GM12865 (cell line): ENCODE measurements around the gene FRZB.

Experiments
- DNase-seq: peaks from one replicate; pipeline ENCODE4 v3.0.0; 2010; ENCODE audit warnings: low read depth
- H3K4me3 ChIP-seq: 2 replicates; pipeline ENCODE4 v1.5.1; 2011; ENCODE audit warnings: mild to moderate bottlenecking, low read depth, low read length, control low read depth
- CTCF ChIP-seq: IDR thresholded peaks from 2 replicates; pipeline ENCODE4 v1.5.1; 2011; ENCODE audit warnings: low read length, control low read depth, low read depth, inconsistent platforms; ENCODE audit not compliant: insufficient read depth; ENCODE audit errors: missing control alignments

The FRZB gene

GRCh38 chr2:182814380-182814779 lies 52.1 kb downstream of the FRZB start:
- no peak for TF ChIP-seq CTCF
- no peak overlapping the region for H3K4me3 ChIP-seq
- DNase-seq, result no peak

- H3K4me3 ChIP-seq, result no peak overlapping the region
- no peak for TF ChIP-seq CTCF
- no peak for DNase-seq
Observed at GRCh38 chr2:182810087-182810486, 56.4 kb downstream of the FRZB start.

GRCh38 chr2:182807319-182807718 lies 59.1 kb downstream of the FRZB start:
- no peak for TF ChIP-seq CTCF
- DNase-seq, result no peak
- no peak overlapping the region for H3K4me3 ChIP-seq

- no peak for DNase-seq
- no peak for TF ChIP-seq CTCF
- no peak overlapping the region for H3K4me3 ChIP-seq
Observed at GRCh38 chr2:182804128-182804527, 62.3 kb downstream of the FRZB start.

- TF ChIP-seq CTCF, result no peak
- no peak for DNase-seq
- no peak overlapping the region for H3K4me3 ChIP-seq
Observed at GRCh38 chr2:182798736-182799135, 67.7 kb downstream of the FRZB start.

GRCh38 chr2:182792441-182792840 lies 74.0 kb downstream of the FRZB start:
- TF ChIP-seq CTCF, result no peak

GRCh38 chr2:182784777-182785176 lies 81.7 kb downstream of the FRZB start:
- peak; percentile 26 for TF ChIP-seq CTCF
- H3K4me3 ChIP-seq, result no peak overlapping the region
- DNase-seq, result peak; percentile 27

More at GRCh38 chr2:182792441-182792840, 74.0 kb downstream of the FRZB start:
- no peak for DNase-seq
- H3K4me3 ChIP-seq, result no peak overlapping the region
